Endodermal cell (in vitro differentiated cells): ENCODE results near the gene WDR38. TPM values are rescaled to one million over a fixed set of nuclear protein-coding genes. Genes with fewer than 3 reads are reported as not detected.
A peak's percentile ranks its signal among the peaks of the same experiment; 100 is the strongest.

Source experiments
- DNase-seq: peaks from one replicate; pipeline ENCODE4 v3.0.0-alpha.2; 2017
- H3K27ac ChIP-seq: 2 replicates; pipeline ENCODE4 v1.5.1; 2013; ENCODE audit warnings: mild to moderate bottlenecking, low read depth, low read length, moderate library complexity
- H3K27me3 ChIP-seq: 2 replicates; pipeline ENCODE4 v1.6.1; 2013; ENCODE audit warnings: mild to moderate bottlenecking, low read length, moderate library complexity; ENCODE audit not compliant: insufficient read depth, control insufficient read depth, poor library complexity, severe bottlenecking
- H3K36me3 ChIP-seq: 2 replicates; pipeline ENCODE4 v1.7.0; 2013; ENCODE audit warnings: mild to moderate bottlenecking, low read length, moderate library complexity; ENCODE audit not compliant: control insufficient read depth, insufficient read depth
- H3K4me1 ChIP-seq: one replicate; pipeline ENCODE4 v1.7.0; 2013; ENCODE audit warnings: low read length; ENCODE audit not compliant: control insufficient read depth, insufficient read depth
- H3K4me3 ChIP-seq: 2 replicates; pipeline ENCODE4 v1.5.1; 2013; ENCODE audit warnings: mild to moderate bottlenecking, low read length, moderate library complexity
- H3K9ac ChIP-seq: 2 replicates; pipeline ENCODE4 v1.6.1; 2013; ENCODE audit warnings: mild to moderate bottlenecking, low read length, moderate library complexity; ENCODE audit not compliant: poor library complexity, severe bottlenecking; ENCODE audit errors: extremely low read depth
- H3K9me3 ChIP-seq: 2 replicates; pipeline ENCODE4 v1.6.1; 2013; ENCODE audit warnings: mild to moderate bottlenecking, low read length, moderate library complexity; ENCODE audit not compliant: control insufficient read depth
- H3K27ac Mint-ChIP-seq: 2 replicates; pipeline ENCODE4 v1.8.0; 2020; ENCODE audit warnings: mixed read lengths
- H3K27me3 Mint-ChIP-seq: 2 replicates; pipeline ENCODE4 v1.8.0; 2021; ENCODE audit warnings: mild to moderate bottlenecking, mixed read lengths; ENCODE audit not compliant: insufficient read depth
- H3K36me3 Mint-ChIP-seq: 2 replicates; pipeline ENCODE4 v1.8.0; 2020; ENCODE audit warnings: low read depth, mixed read lengths
- H3K4me1 Mint-ChIP-seq: 2 replicates; pipeline ENCODE4 v1.8.0; 2020; ENCODE audit warnings: mixed read lengths
- H3K4me3 Mint-ChIP-seq: 2 replicates; pipeline ENCODE4 v1.8.0; 2020; ENCODE audit warnings: mild to moderate bottlenecking, moderate library complexity, mixed read lengths
- H3K9me3 Mint-ChIP-seq: 2 replicates; pipeline ENCODE4 v1.8.0; 2020; ENCODE audit warnings: mild to moderate bottlenecking, mixed read lengths
- CTCF ChIP-seq: fragments of 200-600 bp; sonication (generic); conservative IDR thresholded peaks from 2 replicates; pipeline ENCODE4 v1.5.0; 2021; ENCODE audit warnings: antibody characterized with exemption, mild to moderate bottlenecking
- WGBS, 2 experiments: methylation state at CpG; one replicate each; pipeline versions ENCODE4 v1.1.5 to v1.1.7; 2013; ENCODE audit warnings: missing lambda C conversion rate in 2 of 2, mixed read lengths in 1 of 2; ENCODE audit not compliant: insufficient coverage in 1 of 2, insufficient read length in 1 of 2; 5-methylcytosine and 5-hydroxymethylcytosine counted together
- total RNA-seq, 2 donors: library from RNA; stranded (reverse); fragmentation: NEBNext Ultra II Directional in 1 of 2; extraction: Animal tissue kit (Norgen Biotek cat#: 25700) in 1 of 2; gene quantifications; 2 replicates in 1 of 2; 3 replicates in 1 of 2; pipeline ENCODE4 v1.2.1, GENCODE V29; 2021

Gene WDR38
- total RNA-seq, 2 donors from 2014 or later: not detected

GRCh38 chr9:124878021-124878420, 24.8 kb downstream of the WDR38 start:
- no peak overlapping the region for H3K4me3 ChIP-seq
- no peak overlapping the region for H3K9ac ChIP-seq
- H3K27ac ChIP-seq: no peak overlapping the region
- Mint-ChIP-seq H3K9me3 (no peaks in the 10 kb centered on the region), H3K4me1 (peaks cover 6% of the 10 kb centered on the region), H3K4me3 (no peak overlapping the region), H3K36me3 (peaks cover 54% of the 10 kb centered on the region), H3K27ac (peak overlapping the region; percentile 16), H3K27me3 (no peaks in the 10 kb centered on the region)
- H3K9me3 ChIP-seq: no peaks in the 10 kb centered on the region
- DNase-seq: no peak
- no peaks in the 10 kb centered on the region for H3K4me1 ChIP-seq
- WGBS, 2 experiments: 100% methylated on average over 1 of the region's 1 CpG; no CpG with 5 or more reads in 1 of the 2 experiments
- H3K27me3 ChIP-seq: no peaks in the 10 kb centered on the region
- peaks cover 60% of the 10 kb centered on the region for H3K36me3 ChIP-seq
- TF ChIP-seq CTCF: no peak

GRCh38 chr9:124878518-124878917, 25.3 kb downstream of the WDR38 start:
- no peak overlapping the region for H3K4me3 ChIP-seq
- no peak overlapping the region for H3K27ac ChIP-seq
- Mint-ChIP-seq H3K27me3 (no peaks in the 10 kb centered on the region), H3K9me3 (no peaks in the 10 kb centered on the region), H3K4me3 (no peak overlapping the region), H3K36me3 (peaks cover 49% of the 10 kb centered on the region), H3K27ac (peak overlapping the region; percentile 16), H3K4me1 (peaks cover 3% of the 10 kb centered on the region)
- H3K27me3 ChIP-seq: no peaks in the 10 kb centered on the region
- H3K36me3 ChIP-seq: peaks cover 55% of the 10 kb centered on the region
- no peak overlapping the region for H3K9ac ChIP-seq
- WGBS, 2 experiments: 94% methylated on average over 4 to 6 of the region's 6 CpGs
- TF ChIP-seq CTCF: no peak
- H3K4me1 ChIP-seq: no peaks in the 10 kb centered on the region
- H3K9me3 ChIP-seq: no peaks in the 10 kb centered on the region
- DNase-seq: no peak

DNA sequence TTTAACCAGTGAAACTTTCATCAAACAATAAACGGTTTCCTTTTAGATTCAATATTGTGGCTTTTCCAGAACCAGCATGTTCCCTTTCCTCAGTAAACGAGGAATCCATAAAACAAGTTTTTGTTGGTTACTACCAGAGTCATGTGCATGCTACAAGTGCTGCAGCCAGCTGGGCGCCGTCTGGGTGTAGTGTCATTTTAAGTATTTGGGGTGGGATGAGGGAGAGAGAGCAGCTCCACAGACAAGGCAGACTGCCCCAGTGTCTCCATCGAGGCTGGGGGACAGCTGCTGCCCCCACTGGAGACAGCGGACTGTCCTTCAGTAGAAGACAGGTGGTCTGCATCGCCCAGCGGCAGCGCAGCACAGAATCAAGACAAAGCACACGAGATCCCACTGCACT, 26.0 kb downstream of the WDR38 start:
- H3K27me3 Mint-ChIP-seq: no peaks in the 10 kb centered on the region
- H3K27ac ChIP-seq: no peak overlapping the region

More for the DNA sequence above, 26.0 kb downstream of the WDR38 start:
- peaks cover 4% of the 10 kb centered on the region for H3K4me1 Mint-ChIP-seq
- no peaks in the 10 kb centered on the region for H3K4me1 ChIP-seq
- no peak overlapping the region for H3K4me3 Mint-ChIP-seq
- no peak for TF ChIP-seq CTCF
- no peaks in the 10 kb centered on the region for H3K9me3 ChIP-seq
- peaks cover 48% of the 10 kb centered on the region for H3K36me3 ChIP-seq
- 92 to 95% methylated on average over 7 to 10 of the region's 10 CpGs for WGBS, 2 experiments
- H3K9ac ChIP-seq: no peak overlapping the region
- no peak overlapping the region for H3K4me3 ChIP-seq
- H3K9me3 Mint-ChIP-seq: no peaks in the 10 kb centered on the region
- H3K27ac Mint-ChIP-seq: peak overlapping the region; percentile 35
- H3K27me3 ChIP-seq: no peaks in the 10 kb centered on the region
- H3K36me3 Mint-ChIP-seq: peaks cover 46% of the 10 kb centered on the region
- DNase-seq: no peak
